Measurements from ENCODE around the gene SERPINE2. TPM values are rescaled to one million over a fixed set of nuclear protein-coding genes. Genes with fewer than 3 reads are reported as not detected.

SERPINE2 gene
- total RNA-seq, 1 experiment from 2014 or later = 93.3 TPM

- Histone ChIP-seq H3K9me3 (ENCODE audit: control insufficient read depth in 1 of 2, insufficient read depth in 1 of 2, low read depth in 1 of 2, low read length in 2 of 2) (no peaks in the 10 kb centered on the region), H3K4me1 (ENCODE audit: control insufficient read depth in 1 of 2, insufficient read depth in 2 of 2, low read length in 2 of 2) (peaks cover 7 to 18% of the 10 kb centered on the region in 2 experiments; a peak in 3 of 4 replicates), H2AFZ (ENCODE audit: low read depth, low read length, poor library complexity, severe bottlenecking) (no peak overlapping the region), H3K27me3 (ENCODE audit: insufficient read depth, low read length) (no peaks in the 10 kb centered on the region; the same call in 1 of the 2 replicates), H3K9me2 (ENCODE audit: insufficient read depth) (no peaks in the 10 kb centered on the region), H3K36me3 (ENCODE audit: control insufficient read depth in 1 of 2, insufficient read depth in 2 of 2, low read length in 2 of 2) (peaks cover 0 to under 1% of the 10 kb centered on the region in 2 experiments; a peak in 1 of 4 replicates), H3K9ac (ENCODE audit: low read length) (no peak overlapping the region), H3K27ac (ENCODE audit: low read depth, low read length) (no peak overlapping the region), H3K4me3 (replicated peaks in 1 of 2; ENCODE audit: low read depth in 1 of 2, low read length in 2 of 2) (no peak overlapping the region), H3K4me2 (ENCODE audit: low read length) (peak overlapping the region; percentile 94), H4K20me1 (ENCODE audit: insufficient read depth) (no peaks in the 10 kb centered on the region), H3K79me2 (ENCODE audit: insufficient read depth, low read length) (peaks cover 35% of the 10 kb centered on the region)
- ATAC-seq (no peak), DNase-seq (ENCODE audit: low read depth, low spot score) (no peak)
- TF ChIP-seq POLR2A (IDR thresholded peaks at IDR 0.05; ENCODE audit: borderline replicate concordance, extremely low read depth, insufficient read depth, insufficient read length) = no peak
- no peak for TF ChIP-seq ELF1 (IDR thresholded peaks at IDR 0.05; ENCODE audit: borderline replicate concordance, low read depth)
- TF ChIP-seq ZBTB33 (IDR thresholded peaks at IDR 0.05; ENCODE audit: extremely low read depth, insufficient replicate concordance, low read length) = no peak
- TF ChIP-seq MAX (IDR thresholded peaks at IDR 0.05) = no peak
- no peak for TF ChIP-seq EZH2 (IDR thresholded peaks at IDR 0.05)
- no peak for TF ChIP-seq YY1 (IDR thresholded peaks at IDR 0.05; ENCODE audit: extremely low read depth, insufficient replicate concordance, low read depth, low read length)
- TF ChIP-seq REST (IDR thresholded peaks at IDR 0.05; ENCODE audit: low read depth) = no peak
- no peak for TF ChIP-seq POLR2AphosphoS5 (IDR thresholded peaks at IDR 0.05; ENCODE audit: low read depth, low read length)
- TF ChIP-seq SIN3A (IDR thresholded peaks at IDR 0.05; ENCODE audit: low read depth) = no peak
- no peak for TF ChIP-seq ZFX (IDR thresholded peaks at IDR 0.05)
- TF ChIP-seq CEBPB (IDR thresholded peaks at IDR 0.05; ENCODE audit: low read depth) = no peak
- TF ChIP-seq EZH2phosphoT487 (IDR thresholded peaks at IDR 0.05; ENCODE audit: borderline replicate concordance) = no peak
- no peak for TF ChIP-seq SP1 (IDR thresholded peaks at IDR 0.05; ENCODE audit: low read depth)
- no peak for TF ChIP-seq RAD21 (IDR thresholded peaks at IDR 0.05; ENCODE audit: low read depth)
- no peak for TF ChIP-seq CBX3 (IDR thresholded peaks at IDR 0.05; ENCODE audit: low read depth)
- no peak for TF ChIP-seq ZNF274 (IDR thresholded peaks at IDR 0.05; ENCODE audit: low read depth, low read length)
- TF ChIP-seq ATF3 (IDR thresholded peaks at IDR 0.05) = no peak
- TF ChIP-seq CTCF (IDR thresholded peaks at IDR 0.05 in 2 of 3, conservative IDR thresholded peaks at IDR 0.05 in 1 of 3; ENCODE audit: borderline replicate concordance in 1 of 3, insufficient read depth in 1 of 3, low read depth in 2 of 3, low read length in 2 of 3) = no peak
- no peak for TF ChIP-seq FOSL1 (IDR thresholded peaks at IDR 0.05; ENCODE audit: low read depth)
- TF ChIP-seq JUND (IDR thresholded peaks at IDR 0.05) = no peak
- BruUV-seq (replicated peaks) = no TSS peak
- ChIA-PET RAD21 (ENCODE audit: low non-redundant PET in 1 of 2, low total read pairs in 2 of 2, uncharacterized antibody in 2 of 2, unreplicated experiment in 2 of 2) (interaction anchor here in 1 of 2 experiments (1.7 kb wide), 1 partner anchor 43 kb away, joined by 3 read pairs; no protein-coding TSS in a partner anchor), POLR2A (no interaction called here), CTCF (no interaction called here)
- intact Hi-C loops (cut with micrococcal nuclease) = loop anchor here (5.0 kb wide), 1 partner anchor 110 kb away; no protein-coding TSS in a partner anchor
These were observed 2.2 kb downstream of the SERPINE2 start for GRCh38 chr2:224036731-224037361.

Measured in HCT116 (cell line).